Measurements from ENCODE around the gene RYR3. TPM values are rescaled to one million over a fixed set of nuclear protein-coding genes. Genes with fewer than 3 reads are reported as not detected.
"Not testable (repeated sequence)": the region's sequence is repeated elsewhere in the genome, so short reads cannot be mapped to it uniquely, and the experiment has no call there.

RYR3 gene
- total RNA-seq, 1 donor from 2014 or later, result 21.2 TPM

- DNase-seq (ENCODE audit: low spot score in 2 of 2), result no peak
These were observed 250.6 kb downstream of the RYR3 start for GRCh38 chr15:33561407-33561806.

GRCh38 chr15:33561967-33562366 is 251.2 kb downstream of the RYR3 start:
- no peak for DNase-seq (ENCODE audit: low spot score in 2 of 2)
- no peak for FAIRE-seq

More at GRCh38 chr15:33561407-33561806, 250.6 kb downstream of the RYR3 start:
- no peak for FAIRE-seq

GRCh38 chr15:33565094-33565493 is 254.3 kb downstream of the RYR3 start:
- DNase-seq (ENCODE audit: low spot score in 2 of 2) (no peak), FAIRE-seq (no peak)

- DNase-seq (ENCODE audit: low spot score in 2 of 2) (no peak), FAIRE-seq (no peak)
These were observed 256.9 kb downstream of the RYR3 start for GRCh38 chr15:33567652-33568051.

GRCh38 chr15:33569036-33569435 is 258.3 kb downstream of the RYR3 start:
- DNase-seq (ENCODE audit: low spot score in 2 of 2) (no peak), FAIRE-seq (no peak)

GRCh38 chr15:33577911-33578310 is 267.1 kb downstream of the RYR3 start:
- DNase-seq (ENCODE audit: low spot score in 2 of 2); FAIRE-seq: not testable (repeated sequence)

GRCh38 chr15:33580526-33580925 is 269.8 kb downstream of the RYR3 start:
- no peak for FAIRE-seq
- DNase-seq (ENCODE audit: low spot score in 2 of 2), result no peak

- no peak for FAIRE-seq
- peak in 1 of 2 donors; percentile 8 for DNase-seq (ENCODE audit: low spot score in 2 of 2)
These were observed 270.3 kb downstream of the RYR3 start for GRCh38 chr15:33581032-33581431.

GRCh38 chr15:33584797-33585196 is 274.0 kb downstream of the RYR3 start:
- DNase-seq (ENCODE audit: low spot score in 2 of 2) (no peak), FAIRE-seq (no peak)

- DNase-seq (ENCODE audit: low spot score in 2 of 2) (no peak), FAIRE-seq (no peak)
These were observed 276.3 kb downstream of the RYR3 start for GRCh38 chr15:33586786-33587697.

GRCh38 chr15:33587773-33588172 is 277.0 kb downstream of the RYR3 start:
- FAIRE-seq, result no peak
- DNase-seq (ENCODE audit: low spot score in 2 of 2), result no peak

GRCh38 chr15:33592864-33593263 is 282.1 kb downstream of the RYR3 start:
- FAIRE-seq (no peak), DNase-seq (ENCODE audit: low spot score in 2 of 2) (no peak)

- not testable (repeated sequence) for FAIRE-seq; DNase-seq (ENCODE audit: low spot score in 2 of 2)
These were observed 287.6 kb downstream of the RYR3 start for GRCh38 chr15:33598382-33598781.

GRCh38 chr15:33600212-33600611 is 289.4 kb downstream of the RYR3 start:
- DNase-seq (ENCODE audit: low spot score in 2 of 2) (no peak), FAIRE-seq (no peak)

GRCh38 chr15:33601461-33601860 is 290.7 kb downstream of the RYR3 start:
- DNase-seq (ENCODE audit: low spot score in 2 of 2), result no peak
- FAIRE-seq, result no peak

- DNase-seq (ENCODE audit: low spot score in 2 of 2) (no peak), FAIRE-seq (no peak)
These were observed 297.9 kb downstream of the RYR3 start for GRCh38 chr15:33608714-33609113.

GRCh38 chr15:33612721-33613304 is 302.0 kb downstream of the RYR3 start:
- FAIRE-seq (no peak), DNase-seq (ENCODE audit: low spot score in 2 of 2) (no peak)

GRCh38 chr15:33616475-33616874 is 305.7 kb downstream of the RYR3 start:
- DNase-seq (ENCODE audit: low spot score in 2 of 2) (no peak), FAIRE-seq (no peak)

GRCh38 chr15:33618350-33618749 is 307.6 kb downstream of the RYR3 start:
- DNase-seq (ENCODE audit: low spot score in 2 of 2), result no peak
- FAIRE-seq, result no peak

- FAIRE-seq (no peak), DNase-seq (ENCODE audit: low spot score in 2 of 2) (no peak)
These were observed 310.4 kb downstream of the RYR3 start for GRCh38 chr15:33621141-33621540.

- DNase-seq (ENCODE audit: low spot score in 2 of 2), result no peak
- no peak for FAIRE-seq
These were observed 312.2 kb downstream of the RYR3 start for GRCh38 chr15:33623010-33623409.

- DNase-seq (ENCODE audit: low spot score in 2 of 2), result no peak
- FAIRE-seq, result no peak
These were observed 313.7 kb downstream of the RYR3 start for GRCh38 chr15:33624439-33624838.

Measured in frontal cortex (tissue), 4 donors.